K562 (cell line): Measurements from ENCODE around the gene DPAGT1. TPM values are rescaled to one million over a fixed set of nuclear protein-coding genes. Genes with fewer than 3 reads are reported as not detected.

Experiments used
- BCOR ChIP-seq: fragments of 450-650 bp; IDR thresholded peaks from 2 replicates; pipeline ENCODE4 v1.6.1; 2016
- CEBPZ ChIP-seq: fragments of 150-350 bp; IDR thresholded peaks from 2 replicates; pipeline ENCODE4 v1.6.1; 2014; ENCODE audit warnings: low read depth, mild to moderate bottlenecking, low read length, borderline replicate concordance
- CREB5 ChIP-seq: fragments of 250-450 bp; sonication (Bioruptor Pico); IDR thresholded peaks from 2 replicates; pipeline ENCODE4 v1.5.0; 2020; ENCODE audit warnings: mild to moderate bottlenecking
- GATAD2B ChIP-seq: fragments of 450-650 bp; IDR thresholded peaks from 2 replicates; pipeline ENCODE4 v1.6.1; 2017; ENCODE audit warnings: mild to moderate bottlenecking, borderline replicate concordance
- HCFC1 ChIP-seq: IDR thresholded peaks from 2 replicates; pipeline ENCODE4 v1.6.1; 2012; ENCODE audit warnings: low read depth, low read length, improper control_type of control experiment
- JUN ChIP-seq, 2 experiments: sonication (generic) in 1 of 2; formaldehyde crosslinking in 1 of 2; IDR thresholded peaks; 2 replicates each; pipeline versions ENCODE4 v1.6.1 to v1.8.0; 2012 to 2022; ENCODE audit warnings: borderline replicate concordance in 2 of 2, mild to moderate bottlenecking in 2 of 2, improper control_type of control experiment in 1 of 2, low read depth in 1 of 2, low read length in 1 of 2, missing genetic modification reagents in 1 of 2
- KDM4B ChIP-seq, 2 experiments: fragments of 450-650 bp in 1 of 2; sonication (generic) in 1 of 2; IDR thresholded peaks; 2 replicates each; pipeline ENCODE4 v1.6.1; 2016 to 2017; ENCODE audit warnings: borderline replicate concordance in 2 of 2, antibody characterized with exemption in 1 of 2, low read depth in 1 of 2, mild to moderate bottlenecking in 1 of 2
- KLF16 ChIP-seq: IDR thresholded peaks from 2 replicates; pipeline ENCODE4 v1.6.1; 2016; ENCODE audit warnings: antibody characterized with exemption
- RBFOX2 ChIP-seq: fragments of 200-400 bp; formaldehyde crosslinking; IDR thresholded peaks from 2 replicates; pipeline ENCODE4 v1.6.1; 2017; ENCODE audit warnings: low read depth, mild to moderate bottlenecking, low read length, moderate library complexity
- TGIF2 ChIP-seq: sonication (generic); formaldehyde crosslinking; IDR thresholded peaks from 2 replicates; pipeline ENCODE4 v1.8.1; 2022; ENCODE audit warnings: mild to moderate bottlenecking, missing genetic modification reagents, moderate library complexity
- ZBTB1 ChIP-seq: sonication (generic); formaldehyde crosslinking; IDR thresholded peaks from 2 replicates; pipeline ENCODE4 v1.8.1; 2023; ENCODE audit warnings: missing genetic modification reagents, low read depth, mild to moderate bottlenecking, borderline replicate concordance
- ZNF24 ChIP-seq: fragments of 450-650 bp; IDR thresholded peaks from 2 replicates; pipeline ENCODE4 v1.6.1; 2016
- ZNF584 ChIP-seq: fragments of 200-800 bp; sonication (Bioruptor generic); IDR thresholded peaks from 2 replicates; pipeline ENCODE4 v1.6.1; 2016; ENCODE audit warnings: low read depth, mild to moderate bottlenecking, missing genetic modification characterization, missing compliant biosample characterization
- polyA plus RNA-seq, 8 experiments: library from polyadenylated mRNA; depleted of rRNA in 4 of 8; stranded (reverse) in 5 of 8; unstranded in 3 of 8; fragments of >200 nt; fragmentation: Nextera tagmentation in 2 of 8; fragmentation: Illumina TruSeq in 1 of 8; extraction: Ambion mirVana in 2 of 8; extraction: Trizol in 1 of 8; gene quantifications; 2 replicates each; pipeline versions ENCODE4 v1.2.1 to v1.2.3, GENCODE V29; 2011 to 2014; ENCODE audit warnings: inconsistent platforms in 1 of 8, missing spikeins in 1 of 8
- total RNA-seq, 7 experiments: library from RNA; depleted of rRNA in 6 of 7; stranded (reverse); fragments of >200 nt in 6 of 7; fragmentation: Illumina TruSeq in 2 of 7; extraction: Trizol in 2 of 7; gene quantifications; 2 replicates each; pipeline versions ENCODE4 v1.2.1 to v1.2.3, GENCODE V29; 2011 to 2021; ENCODE audit warnings: low replicate concordance in 1 of 7
- TF ChIP-seq, protein P1 (sequence below): fragments of 450-650 bp; IDR thresholded peaks from 2 replicates; pipeline ENCODE4 v1.6.1; 2016
- TF ChIP-seq, protein P2 (sequence below): fragments of 450-650 bp; formaldehyde crosslinking; IDR thresholded peaks from 2 replicates; pipeline ENCODE4 v1.4.0; 2022; ENCODE audit warnings: missing genetic modification characterization
- TF ChIP-seq, protein P3 (sequence below): sonication (generic); formaldehyde crosslinking; IDR thresholded peaks from 2 replicates; pipeline ENCODE4 v1.8.1; 2022; ENCODE audit warnings: missing genetic modification reagents

DPAGT1 gene
- total and polyA plus RNA-seq, 9 of the 15 experiments (the other 6 are each of a cell fraction or from before 2014, with no cell fraction given), result 29.9 to 135 (median 85.0) TPM

DNA sequence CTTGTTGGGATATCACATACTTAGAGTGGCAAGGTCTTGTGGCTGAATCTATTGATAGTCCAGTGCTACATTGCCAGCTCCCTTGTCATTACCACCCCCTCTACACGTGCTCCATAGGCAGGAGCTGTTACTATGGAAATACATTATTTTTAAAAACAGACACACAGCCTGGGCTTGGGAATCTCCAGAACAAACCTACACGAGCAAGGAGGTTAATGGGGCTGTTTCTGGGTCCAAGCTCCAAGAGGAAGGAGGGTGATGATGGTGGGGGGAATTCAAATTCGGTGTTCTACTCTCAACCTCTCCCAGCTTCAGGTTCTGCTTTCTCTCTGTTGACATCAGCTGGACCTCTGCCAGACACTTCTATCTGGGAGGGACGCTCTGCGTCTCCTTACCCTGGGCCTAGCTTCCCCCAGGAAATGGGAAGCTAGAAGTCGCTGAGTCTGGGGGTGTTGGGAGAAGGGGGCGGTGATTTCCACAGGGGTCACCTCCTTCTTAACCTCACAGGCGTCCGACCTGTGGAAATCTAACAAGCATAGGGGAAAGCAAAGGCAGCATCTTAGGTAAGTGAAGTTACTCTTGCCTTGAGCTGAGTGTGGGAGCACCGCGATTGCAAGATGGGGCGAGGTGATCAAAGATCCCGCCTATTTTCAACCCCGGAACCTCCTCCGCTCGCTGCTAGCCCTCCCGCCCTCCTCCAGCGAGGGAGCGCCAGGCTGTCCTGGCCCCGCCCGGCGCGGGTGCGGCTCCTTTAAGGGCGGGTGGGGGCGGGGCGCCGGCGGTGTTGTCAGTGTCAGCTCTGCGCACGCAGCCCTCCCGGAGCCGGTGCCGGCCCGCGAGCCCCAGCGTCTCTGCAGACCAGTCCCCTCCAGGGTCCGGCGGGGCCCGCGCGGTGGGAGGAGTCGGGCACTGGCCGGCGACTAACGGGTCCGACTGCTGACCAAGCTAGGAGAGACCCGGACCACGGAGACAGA is 5.2 kb upstream of the DPAGT1 start, which contains the start of gene C2CD2L (continued):
- TF ChIP-seq, protein P1, sequence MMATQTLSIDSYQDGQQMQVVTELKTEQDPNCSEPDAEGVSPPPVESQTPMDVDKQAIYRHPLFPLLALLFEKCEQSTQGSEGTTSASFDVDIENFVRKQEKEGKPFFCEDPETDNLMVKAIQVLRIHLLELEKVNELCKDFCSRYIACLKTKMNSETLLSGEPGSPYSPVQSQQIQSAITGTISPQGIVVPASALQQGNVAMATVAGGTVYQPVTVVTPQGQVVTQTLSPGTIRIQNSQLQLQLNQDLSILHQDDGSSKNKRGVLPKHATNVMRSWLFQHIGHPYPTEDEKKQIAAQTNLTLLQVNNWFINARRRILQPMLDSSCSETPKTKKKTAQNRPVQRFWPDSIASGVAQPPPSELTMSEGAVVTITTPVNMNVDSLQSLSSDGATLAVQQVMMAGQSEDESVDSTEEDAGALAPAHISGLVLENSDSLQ, result peak; percentile 61; the same call in 1 of the 2 replicates
- TF ChIP-seq KLF16 (no peak), GATAD2B (no peak), ZNF24 (no peak), CREB5 (CRISPR knock-in tag) (no peak), ZNF584 (CRISPR knock-in tag) (no peak), KDM4B (IDR thresholded peaks at IDR 0.05; ENCODE audit: borderline replicate concordance in 2 of 2, low read depth in 1 of 2) (no peak), JUN (IDR thresholded peaks at IDR 0.05; ENCODE audit: borderline replicate concordance, low read depth, low read length) (no peak), JUN (CRISPR knock-in tag; IDR thresholded peaks at IDR 0.05; ENCODE audit: borderline replicate concordance) (no peak), BCOR (0 out of 2 replicates have a peak, but pooled peaks have one; percentile 19), HCFC1 (no peak), CEBPZ (no peak), RBFOX2 (peak; percentile 85), TGIF2 (CRISPR knock-in tag) (no peak), ZBTB1 (CRISPR knock-in tag) (no peak)
- TF ChIP-seq, protein P2, sequence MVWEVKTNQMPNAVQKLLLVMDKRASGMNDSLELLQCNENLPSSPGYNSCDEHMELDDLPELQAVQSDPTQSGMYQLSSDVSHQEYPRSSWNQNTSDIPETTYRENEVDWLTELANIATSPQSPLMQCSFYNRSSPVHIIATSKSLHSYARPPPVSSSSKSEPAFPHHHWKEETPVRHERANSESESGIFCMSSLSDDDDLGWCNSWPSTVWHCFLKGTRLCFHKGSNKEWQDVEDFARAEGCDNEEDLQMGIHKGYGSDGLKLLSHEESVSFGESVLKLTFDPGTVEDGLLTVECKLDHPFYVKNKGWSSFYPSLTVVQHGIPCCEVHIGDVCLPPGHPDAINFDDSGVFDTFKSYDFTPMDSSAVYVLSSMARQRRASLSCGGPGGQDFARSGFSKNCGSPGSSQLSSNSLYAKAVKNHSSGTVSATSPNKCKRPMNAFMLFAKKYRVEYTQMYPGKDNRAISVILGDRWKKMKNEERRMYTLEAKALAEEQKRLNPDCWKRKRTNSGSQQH (CRISPR knock-in tag), result no peak
- TF ChIP-seq, protein P3, sequence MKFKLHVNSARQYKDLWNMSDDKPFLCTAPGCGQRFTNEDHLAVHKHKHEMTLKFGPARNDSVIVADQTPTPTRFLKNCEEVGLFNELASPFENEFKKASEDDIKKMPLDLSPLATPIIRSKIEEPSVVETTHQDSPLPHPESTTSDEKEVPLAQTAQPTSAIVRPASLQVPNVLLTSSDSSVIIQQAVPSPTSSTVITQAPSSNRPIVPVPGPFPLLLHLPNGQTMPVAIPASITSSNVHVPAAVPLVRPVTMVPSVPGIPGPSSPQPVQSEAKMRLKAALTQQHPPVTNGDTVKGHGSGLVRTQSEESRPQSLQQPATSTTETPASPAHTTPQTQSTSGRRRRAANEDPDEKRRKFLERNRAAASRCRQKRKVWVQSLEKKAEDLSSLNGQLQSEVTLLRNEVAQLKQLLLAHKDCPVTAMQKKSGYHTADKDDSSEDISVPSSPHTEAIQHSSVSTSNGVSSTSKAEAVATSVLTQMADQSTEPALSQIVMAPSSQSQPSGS (CRISPR knock-in tag), result no peak
